Lower lobe of right lung (tissue), 2 donors: Measurements from ENCODE around the gene ZFYVE19. TPM values are rescaled to one million over a fixed set of nuclear protein-coding genes. Genes with fewer than 3 reads are reported as not detected.

Experiments used
- ATAC-seq, 2 donors: fragments of 200-7000 bp; cut with Tn5 transposase; one replicate each; pipeline ENCODE4 v1.9.1; 2020 to 2022; ENCODE audit warnings: mild to moderate bottlenecking in 2 of 2, moderate library complexity in 2 of 2
- DNase-seq: peaks from one replicate; pipeline ENCODE4 v3.0.0-alpha.2; 2020
- H3K27ac ChIP-seq: fragments of 200-600 bp; one replicate; pipeline ENCODE4 v1.8.0; 2022
- H3K27me3 ChIP-seq: fragments of 200-600 bp; one replicate; pipeline ENCODE4 v1.8.0; 2022; ENCODE audit warnings: low read depth
- H3K36me3 ChIP-seq: fragments of 200-600 bp; one replicate; pipeline ENCODE4 v1.8.0; 2022; ENCODE audit warnings: mild to moderate bottlenecking
- H3K4me1 ChIP-seq: fragments of 200-600 bp; one replicate; pipeline ENCODE4 v1.8.0; 2022
- H3K4me3 ChIP-seq: fragments of 200-600 bp; one replicate; pipeline ENCODE4 v1.8.0; 2022; ENCODE audit warnings: mild to moderate bottlenecking
- H3K9me3 ChIP-seq: fragments of 200-600 bp; one replicate; pipeline ENCODE4 v1.8.0; 2022
- CTCF ChIP-seq: fragments of 200-600 bp; IDR thresholded peaks from one replicate; pipeline ENCODE4 v1.8.0; 2022; ENCODE audit warnings: antibody characterized with exemption, mild to moderate bottlenecking
- intact Hi-C: fragments of 100-400 bp; cut with DNase I; formaldehyde crosslinking; loops from one replicate; pipeline ENCODE4 v1.11.0; 2022
- total RNA-seq: library from RNA; stranded (reverse); fragmentation: NEBNext Ultra II Directional; extraction: Animal tissue kit (Norgen Biotek cat#: 25700); gene quantifications from one replicate; pipeline ENCODE4 v1.2.1, GENCODE V29; 2021
- donor health status: DM: no; HTN: yes; CAD: no; lungs with severe emphysema.

Gene ZFYVE19
- total RNA-seq, 1 donor from 2014 or later: 29.6 TPM

DNA sequence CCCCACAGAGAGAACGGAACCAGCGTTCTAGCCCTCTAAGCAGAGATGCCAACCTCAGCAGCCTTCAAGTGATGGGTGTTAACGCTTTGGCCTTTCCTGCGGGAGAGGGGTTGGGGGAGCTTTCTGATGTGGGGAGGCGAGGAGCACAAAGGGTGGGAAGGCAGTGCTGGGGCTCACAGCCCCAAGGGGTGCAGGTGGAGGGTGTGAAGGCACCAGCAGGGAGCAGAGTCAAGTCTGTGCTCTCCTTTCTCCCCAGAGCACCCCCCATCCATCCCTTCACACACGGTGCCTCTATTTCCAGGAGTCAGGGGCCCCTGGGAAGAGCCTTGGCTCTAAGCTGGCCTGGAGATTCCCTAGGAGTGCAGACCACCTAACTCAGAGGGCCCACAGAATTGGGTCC is 33.0 kb upstream of the ZFYVE19 start:
- TF ChIP-seq CTCF: no peak
- H3K4me1 ChIP-seq: peaks cover 30% of the 10 kb centered on the region
- H3K36me3 ChIP-seq: peaks cover 87% of the 10 kb centered on the region
- DNase-seq: peak; percentile 21
- H3K27ac ChIP-seq: no peak overlapping the region
- H3K4me3 ChIP-seq: no peak overlapping the region
- no peaks in the 10 kb centered on the region for H3K9me3 ChIP-seq
- intact Hi-C loops: no loop called here
- ATAC-seq: no peak
- no peaks in the 10 kb centered on the region for H3K27me3 ChIP-seq

GRCh38 chr15:40775007-40775406 is 31.9 kb upstream of the ZFYVE19 start:
- Histone ChIP-seq H3K36me3 (peaks cover 95% of the 10 kb centered on the region), H3K27ac (no peak overlapping the region), H3K9me3 (no peaks in the 10 kb centered on the region), H3K4me3 (no peak overlapping the region), H3K4me1 (peaks cover 19% of the 10 kb centered on the region), H3K27me3 (no peaks in the 10 kb centered on the region)
- peak; percentile 14 for DNase-seq
- no peak for ATAC-seq
- no peak for TF ChIP-seq CTCF
- intact Hi-C loops: no loop called here

GRCh38 chr15:40775740-40776536 is 31.0 kb upstream of the ZFYVE19 start:
- Histone ChIP-seq H3K9me3 (no peaks in the 10 kb centered on the region), H3K27ac (no peak overlapping the region), H3K4me1 (peaks cover 12% of the 10 kb centered on the region), H3K4me3 (no peak overlapping the region), H3K27me3 (no peaks in the 10 kb centered on the region), H3K36me3 (peaks cover 90% of the 10 kb centered on the region)
- intact Hi-C loops: no loop called here
- DNase-seq (peak; percentile 21), ATAC-seq (no peak)
- no peak for TF ChIP-seq CTCF

GRCh38 chr15:40776537-40777141 is 30.2 kb upstream of the ZFYVE19 start:
- H3K27ac ChIP-seq: no peak overlapping the region
- no peak for TF ChIP-seq CTCF
- H3K4me3 ChIP-seq: no peak overlapping the region
- H3K27me3 ChIP-seq: no peaks in the 10 kb centered on the region
- H3K36me3 ChIP-seq: peaks cover 83% of the 10 kb centered on the region
- H3K9me3 ChIP-seq: no peaks in the 10 kb centered on the region
- intact Hi-C loops: no loop called here
- ATAC-seq (peak; percentile 90 to 91), DNase-seq (peak; percentile 83)
- peaks cover 12% of the 10 kb centered on the region for H3K4me1 ChIP-seq

DNA sequence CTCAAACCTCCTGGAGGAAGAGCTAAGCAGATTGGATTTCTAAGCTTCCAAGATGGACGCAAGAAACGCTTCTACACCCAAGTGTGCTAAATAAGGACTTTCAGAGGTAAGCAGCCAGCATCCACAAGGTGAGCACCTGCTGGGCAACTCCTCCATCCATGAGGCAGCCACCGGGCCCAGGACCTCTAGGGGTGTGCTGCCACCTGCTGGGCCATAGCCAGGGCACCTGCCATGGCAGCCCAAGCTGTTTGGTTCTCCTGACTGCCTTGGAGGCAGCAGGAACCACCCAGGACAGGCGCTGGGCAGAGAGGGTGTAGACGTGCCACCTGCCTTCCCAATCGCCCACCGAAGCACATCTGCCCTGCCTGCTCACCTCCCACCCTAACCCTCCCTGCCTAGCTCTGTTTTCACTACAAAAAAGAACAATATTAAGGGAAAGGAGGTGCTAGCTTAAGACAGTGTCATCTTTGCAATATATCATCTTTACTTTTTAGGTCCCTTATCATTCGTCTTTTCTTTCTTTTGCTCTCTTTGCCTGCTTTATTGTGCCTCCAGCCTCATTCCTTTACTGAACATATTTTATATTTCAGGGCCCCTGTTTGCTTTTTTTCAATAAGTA is 24.2 kb upstream of the ZFYVE19 start:
- Histone ChIP-seq H3K9me3 (no peaks in the 10 kb centered on the region), H3K27me3 (no peaks in the 10 kb centered on the region), H3K27ac (no peak overlapping the region), H3K36me3 (peaks cover 23% of the 10 kb centered on the region), H3K4me3 (no peak overlapping the region), H3K4me1 (peaks cover 11% of the 10 kb centered on the region)
- TF ChIP-seq CTCF: peak; percentile 80
- ATAC-seq (peak; percentile 84 to 90), DNase-seq (peak; percentile 85)
- intact Hi-C loops: no loop called here
